GM19023 (cell line): ENCODE measurements around the gene MBP.
A peak's percentile ranks its signal among the peaks of the same experiment; 100 is the strongest.

Source experiments
- ATAC-seq: cut with Tn5 transposase; IDR thresholded peaks from one replicate; pipeline ENCODE4 v1.9.1; 2021; ENCODE audit warnings: mild to moderate bottlenecking, moderate library complexity; ENCODE audit not compliant: unreplicated experiment

The MBP gene

DNA sequence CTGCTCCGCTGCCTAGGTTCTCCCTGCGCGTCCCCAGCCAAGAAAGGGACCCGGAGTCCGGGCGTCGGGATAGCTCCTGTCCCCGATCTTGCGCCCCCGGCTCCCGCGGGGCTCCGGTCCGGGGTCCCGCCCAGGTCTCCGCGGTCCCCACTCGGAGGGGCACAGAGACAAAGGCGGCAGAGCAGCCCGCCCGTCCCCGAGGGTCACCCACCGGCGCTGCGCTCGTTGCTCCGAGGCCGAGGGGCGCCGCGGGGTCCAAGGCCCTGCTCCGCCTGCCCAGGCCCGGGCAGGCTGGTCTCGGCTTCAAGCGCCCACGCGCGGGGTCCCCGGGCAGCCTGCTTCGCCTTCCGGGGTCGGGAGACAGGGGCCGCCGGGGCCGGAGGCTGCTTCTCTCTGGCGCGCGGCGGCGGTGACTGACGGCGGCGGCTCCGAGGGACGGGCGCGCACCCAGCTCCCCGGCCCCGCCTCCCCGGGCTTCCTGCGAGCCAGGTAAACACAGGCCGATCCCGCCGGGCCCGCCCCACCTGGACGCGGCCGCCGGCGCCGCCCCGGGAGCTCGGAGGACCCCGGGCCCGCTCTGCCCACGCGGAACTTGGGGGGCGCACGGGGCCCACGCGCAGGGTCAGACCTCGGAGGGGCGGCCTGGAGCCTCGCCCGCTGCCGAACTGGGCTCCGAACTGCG is at the start of gene MBP:
Gene MBP (minus strand): TSS at position 415 of the 682 bp plus-strand sequence. CDS start 27,522 bp downstream, outside the sequence.
- ATAC-seq: peak; percentile 65

DNA sequence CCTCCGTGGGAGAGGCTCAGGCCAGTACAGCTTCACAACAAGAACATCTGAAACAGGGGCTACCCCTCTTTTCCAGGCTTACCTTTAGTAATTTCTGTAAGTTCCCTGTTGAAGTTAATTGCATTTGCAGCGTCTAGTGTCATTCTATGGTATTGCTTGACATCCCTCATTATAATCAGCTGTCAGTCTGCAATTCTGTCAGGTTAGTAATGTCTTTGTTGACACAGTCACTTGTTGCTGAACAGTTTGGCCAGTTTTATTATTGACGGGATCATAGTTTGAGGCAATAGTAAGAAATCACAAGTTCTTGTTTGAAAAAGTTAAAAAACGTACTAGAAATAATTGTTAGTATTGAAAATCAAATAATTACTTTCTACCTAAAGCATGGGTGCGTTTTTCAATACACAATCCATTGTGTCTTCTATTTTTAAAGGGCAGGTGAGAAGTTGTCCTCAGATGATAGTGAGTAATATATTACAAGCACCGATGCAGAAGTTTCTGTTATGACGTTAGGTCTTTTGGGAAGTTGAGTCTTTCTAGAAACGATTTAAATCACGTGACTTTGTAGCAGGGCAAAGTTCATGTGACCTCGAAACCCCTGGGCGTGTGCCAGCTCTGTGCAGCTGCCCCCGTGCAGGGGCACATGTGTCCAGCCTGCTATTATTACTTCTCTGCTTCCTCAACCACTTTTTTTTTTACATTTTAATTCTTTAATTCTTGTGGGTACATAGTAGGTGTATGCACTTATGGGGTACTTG is 49.5 kb upstream of the MBP start:
- no peak for ATAC-seq

DNA sequence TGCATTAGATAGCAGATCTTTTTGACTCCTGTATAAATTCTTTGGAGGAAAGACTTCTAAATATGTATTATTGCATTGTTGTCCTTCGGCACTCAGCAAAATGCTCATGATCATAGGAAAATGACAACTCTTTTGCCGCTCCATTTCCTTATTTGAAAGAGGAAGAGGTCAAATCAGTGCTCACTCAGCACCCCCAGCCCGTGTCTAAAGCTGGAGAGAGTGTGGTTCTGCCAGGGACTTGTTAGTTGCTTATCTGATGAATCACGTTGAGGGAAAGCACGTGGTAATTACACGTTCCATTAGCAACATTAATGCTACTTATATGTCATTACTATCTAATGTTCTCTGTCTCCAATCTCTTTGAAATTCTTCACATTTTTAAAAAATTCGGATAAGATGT is 46.0 kb upstream of the MBP start:
- no peak for ATAC-seq

DNA sequence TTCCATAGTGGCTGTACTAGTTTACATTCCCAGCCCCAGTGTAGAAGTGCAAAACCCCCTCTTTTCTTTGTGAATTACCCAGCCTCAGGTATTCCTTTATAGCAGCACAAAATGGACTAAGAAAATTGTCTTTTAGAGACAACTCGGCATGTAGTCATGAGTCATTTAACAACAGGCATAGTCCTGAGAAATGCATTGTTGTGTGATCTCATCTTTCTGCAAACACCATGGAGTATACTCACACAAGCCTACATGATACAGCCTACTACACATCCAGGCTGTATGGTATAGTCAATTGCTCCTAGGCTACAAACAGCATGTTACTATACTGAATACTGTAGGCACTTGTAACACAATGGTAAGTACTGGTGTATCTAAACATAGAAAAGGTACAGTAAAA is 44.4 kb upstream of the MBP start:
- ATAC-seq: no peak

DNA sequence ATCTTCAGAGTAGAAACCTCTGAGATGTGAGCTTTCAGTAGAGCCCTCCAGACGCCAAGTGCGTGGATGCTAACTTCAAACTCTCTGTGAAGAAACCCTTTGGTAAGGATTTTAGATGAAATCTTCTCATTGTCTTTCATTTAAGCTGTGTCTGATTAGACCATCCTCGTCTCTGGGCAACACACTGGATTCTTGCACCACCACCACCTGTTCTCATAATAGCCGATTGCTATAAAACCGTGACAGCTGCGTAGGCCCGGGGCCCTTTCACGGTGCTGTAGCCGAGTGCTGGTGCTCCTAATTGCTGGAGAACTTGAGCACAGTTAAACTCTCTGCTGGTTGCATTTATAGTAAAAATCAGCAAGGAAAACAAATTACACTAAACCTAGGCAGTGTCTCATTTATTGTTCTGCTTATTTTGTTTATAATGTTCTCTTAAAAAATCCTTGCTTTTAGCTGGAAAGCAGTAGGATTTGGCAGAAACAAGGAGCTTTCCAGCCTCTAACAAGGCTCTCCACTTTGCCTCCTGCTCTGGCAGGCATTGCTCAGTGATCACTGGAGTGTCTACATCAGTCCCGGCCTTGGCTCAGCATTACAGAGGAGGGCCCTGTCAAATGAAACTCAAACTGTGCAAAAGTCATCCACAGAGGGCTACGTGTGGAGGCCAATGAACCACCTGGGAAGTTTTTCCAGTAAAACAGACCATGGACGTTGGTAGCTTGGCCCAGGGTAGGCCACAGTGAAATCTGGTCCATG is 40.9 kb upstream of the MBP start:
- no peak for ATAC-seq

DNA sequence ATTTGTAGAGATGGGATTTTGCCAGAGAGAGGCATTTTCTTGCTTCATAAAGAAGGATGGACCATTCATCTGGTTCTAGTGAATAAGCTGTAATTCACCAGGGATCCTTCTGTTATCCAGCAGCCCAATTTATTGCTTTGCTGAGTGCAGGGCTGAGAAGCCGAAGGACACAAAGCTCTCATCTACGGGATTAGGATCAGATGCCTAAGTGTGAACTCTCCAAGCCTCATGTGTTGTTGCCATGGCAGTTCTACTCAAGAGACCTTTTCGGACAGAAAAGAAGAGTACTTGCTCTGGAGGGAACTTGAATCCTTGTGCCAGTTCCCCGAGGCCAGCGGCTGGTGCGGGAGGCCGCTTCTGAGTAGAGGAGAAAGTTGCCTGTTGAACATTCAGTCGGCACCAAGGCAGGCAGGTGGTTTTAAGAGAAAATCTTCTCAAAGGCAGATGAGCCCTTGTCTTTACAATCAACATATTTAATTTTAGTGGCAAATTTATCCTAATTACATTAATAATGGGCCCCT is 38.4 kb upstream of the MBP start:
- ATAC-seq: no peak

DNA sequence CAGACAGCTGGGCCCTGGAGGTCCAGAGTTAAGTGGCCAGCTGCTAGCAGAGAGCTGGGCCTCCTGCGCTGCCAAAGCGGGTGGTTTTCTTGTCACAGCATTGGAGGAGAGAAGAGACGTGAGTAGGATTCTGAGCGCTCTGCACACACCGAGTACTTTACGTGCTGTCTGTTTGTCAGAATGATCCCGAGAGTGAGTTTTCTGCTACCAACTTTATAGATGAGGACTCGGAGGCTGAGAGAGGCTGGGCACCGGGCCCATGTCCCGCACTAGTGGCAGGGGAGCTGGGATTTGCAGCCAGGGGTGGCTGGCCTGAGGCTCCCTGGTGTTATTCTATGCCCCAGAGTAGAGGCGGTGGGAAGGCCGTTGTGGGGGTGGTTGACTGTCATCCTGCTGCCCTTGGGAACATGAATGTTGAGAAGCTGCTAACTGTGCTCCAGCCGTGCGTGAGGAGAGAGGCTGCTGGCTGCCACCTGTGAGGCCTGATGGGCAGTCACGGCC is 36.3 kb upstream of the MBP start:
- no peak for ATAC-seq

DNA sequence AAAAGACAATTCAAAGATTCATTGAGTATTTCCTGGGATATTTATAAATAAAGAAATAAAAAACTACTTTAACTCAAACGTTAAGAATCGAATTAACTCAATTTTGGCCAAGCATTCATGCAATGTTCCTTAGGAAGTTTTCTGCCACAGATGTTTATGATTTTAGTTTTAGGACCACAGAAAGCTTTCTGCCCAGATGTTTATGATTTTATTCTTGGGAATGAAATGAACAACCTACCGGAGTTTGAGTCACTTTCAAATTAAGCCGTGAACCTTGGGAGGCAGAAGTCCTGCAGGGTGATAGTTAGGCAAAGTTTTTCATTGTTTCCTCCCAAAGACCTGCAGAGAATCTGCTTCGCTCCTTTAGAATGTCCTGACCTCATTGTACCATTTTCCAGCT is 34.7 kb upstream of the MBP start:
- no peak for ATAC-seq

DNA sequence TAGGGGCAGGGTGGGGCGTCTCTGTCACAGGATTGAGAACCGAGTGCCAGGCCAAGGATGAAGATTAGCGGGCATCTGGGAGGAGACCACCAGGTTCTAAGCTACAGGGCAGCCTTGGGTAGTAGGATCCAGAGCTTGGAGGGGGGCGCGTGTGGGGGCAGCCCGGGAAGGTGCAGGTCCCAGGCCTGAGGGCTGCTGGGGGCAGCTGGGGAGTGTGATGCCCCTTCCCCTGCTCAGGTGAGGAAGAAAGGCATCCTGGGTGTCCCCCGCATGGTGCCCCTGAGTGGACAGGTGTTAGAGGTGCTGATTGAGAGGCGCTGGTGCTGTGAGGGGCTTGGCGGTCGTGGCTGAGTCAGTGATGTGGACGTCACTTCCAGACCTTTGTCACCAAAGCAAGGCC is 33.9 kb upstream of the MBP start:
- no peak for ATAC-seq

DNA sequence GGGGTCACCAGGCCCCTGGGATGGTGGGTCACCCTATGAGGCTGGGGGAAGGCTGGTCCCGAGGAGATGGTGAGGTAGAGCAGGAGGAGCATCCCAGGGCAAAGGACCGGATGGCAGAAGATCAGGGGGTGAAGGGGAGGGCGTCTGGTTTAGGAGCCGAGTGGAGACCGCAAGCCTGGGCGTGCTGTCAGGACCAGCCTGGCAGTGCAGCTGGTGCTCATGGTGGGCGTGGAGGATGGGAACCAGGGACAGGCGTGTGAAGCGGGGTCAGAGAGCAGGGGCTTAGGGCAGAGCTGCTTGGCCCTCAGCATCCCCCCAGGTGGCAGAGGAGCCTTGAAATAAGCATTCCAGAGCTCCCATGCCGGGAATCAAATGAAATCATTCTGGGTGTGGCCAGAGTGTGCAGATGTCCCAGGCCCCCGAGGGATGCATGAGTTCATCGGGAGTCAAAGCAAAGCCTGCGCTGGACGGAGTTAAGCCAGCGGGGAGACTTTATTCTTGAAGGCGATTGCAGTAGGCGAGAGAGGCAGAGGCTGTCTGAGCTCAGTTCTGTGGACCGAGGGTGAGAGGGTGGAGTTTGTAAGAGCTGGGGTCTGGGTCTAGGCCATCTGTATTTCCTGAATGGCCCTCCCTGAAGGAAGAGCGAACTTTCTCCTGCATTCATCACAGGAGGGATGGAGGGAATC is 33.1 kb upstream of the MBP start:
- ATAC-seq: no peak

DNA sequence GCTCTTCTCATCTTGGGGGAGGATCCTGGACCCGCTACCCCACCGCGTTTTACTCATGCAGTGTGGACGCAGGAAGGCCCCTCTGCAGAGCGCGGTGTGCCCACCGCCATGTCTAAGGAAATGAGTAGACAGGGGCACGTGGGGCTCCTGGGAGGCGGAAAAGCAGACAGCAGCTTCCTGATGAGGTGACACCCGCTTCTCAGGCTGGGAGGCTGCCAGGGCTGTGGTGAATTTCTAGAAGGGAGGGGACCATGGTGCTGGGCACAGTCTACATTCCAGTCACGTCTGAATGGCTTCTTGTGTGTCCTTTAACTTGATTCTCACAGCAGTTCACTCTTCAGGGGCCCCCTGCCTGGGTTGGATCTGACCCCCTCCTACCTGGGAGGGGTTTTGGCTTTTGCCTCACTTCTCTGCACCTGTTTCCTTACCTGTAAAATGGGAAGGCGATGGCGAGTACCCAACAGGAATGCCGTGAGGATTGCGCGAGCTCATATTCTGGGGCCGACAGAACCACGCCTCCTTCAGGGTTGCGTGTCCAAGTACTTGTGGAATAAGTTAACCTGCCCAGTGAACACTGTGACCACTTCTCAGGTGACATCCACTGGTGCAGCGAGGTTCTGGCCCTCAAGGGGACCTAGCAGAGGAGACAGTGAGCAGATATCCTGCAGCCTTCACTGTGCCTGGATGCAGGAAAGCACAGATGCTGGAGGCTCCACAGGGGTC is 32.3 kb upstream of the MBP start:
- ATAC-seq: no peak

DNA sequence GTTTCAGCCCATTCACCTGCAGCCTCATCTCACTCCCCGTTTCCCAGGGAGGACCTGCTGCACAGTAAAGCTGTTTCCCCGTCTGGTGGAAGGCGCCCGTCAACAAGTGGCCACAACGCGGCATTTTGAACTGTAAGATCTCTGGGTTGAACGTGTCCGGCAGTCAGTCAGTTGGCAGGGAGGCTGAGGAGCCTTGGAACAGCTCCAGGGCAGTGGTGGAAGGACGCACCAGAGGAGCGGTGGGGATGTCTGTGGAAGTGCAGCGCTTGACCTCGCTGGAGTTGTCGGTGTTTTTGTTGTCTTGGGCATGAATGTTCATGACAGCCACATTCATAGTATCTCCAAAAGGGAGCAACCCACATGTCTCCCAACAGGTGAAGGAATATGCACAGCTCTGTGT is 31.4 kb upstream of the MBP start:
- no peak for ATAC-seq

DNA sequence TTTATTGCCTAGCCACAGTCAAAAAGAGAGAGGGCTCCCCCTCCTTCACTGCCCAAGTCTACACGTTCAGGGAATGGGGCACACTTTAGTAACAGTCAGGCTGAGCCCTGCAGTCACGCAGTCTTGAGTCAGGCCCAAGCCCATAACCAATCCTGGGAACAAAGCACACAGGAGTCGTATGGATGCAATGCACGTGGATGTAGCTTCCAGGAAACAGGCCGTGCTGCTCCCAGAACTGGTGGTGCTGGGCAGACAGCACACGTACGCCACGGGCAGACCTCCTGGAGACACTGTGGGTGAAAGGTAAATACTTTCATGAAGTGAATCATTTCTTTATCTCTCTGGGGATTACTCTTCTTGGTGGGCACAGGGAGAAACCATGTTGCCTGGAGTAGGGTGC is 30.0 kb upstream of the MBP start:
- ATAC-seq: no peak

DNA sequence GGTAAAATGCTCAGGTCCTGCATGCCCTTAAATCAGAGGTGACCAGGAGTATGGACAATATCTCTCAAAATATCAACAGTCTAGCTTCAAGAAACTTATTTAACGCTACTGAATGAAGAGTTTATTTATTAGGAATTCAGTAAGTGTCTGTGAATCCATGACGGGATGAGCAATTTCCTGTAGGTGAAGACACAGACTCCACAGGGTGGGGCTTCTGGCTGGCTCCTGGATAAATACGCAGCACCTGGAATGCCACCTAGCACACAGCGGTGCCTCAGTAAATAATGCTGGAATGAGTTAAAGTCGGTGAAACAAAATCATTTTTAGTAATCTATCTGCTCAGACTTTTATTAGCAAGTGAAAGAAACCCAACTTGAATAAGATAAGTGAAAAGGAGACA is 29.4 kb upstream of the MBP start:
- ATAC-seq: no peak

DNA sequence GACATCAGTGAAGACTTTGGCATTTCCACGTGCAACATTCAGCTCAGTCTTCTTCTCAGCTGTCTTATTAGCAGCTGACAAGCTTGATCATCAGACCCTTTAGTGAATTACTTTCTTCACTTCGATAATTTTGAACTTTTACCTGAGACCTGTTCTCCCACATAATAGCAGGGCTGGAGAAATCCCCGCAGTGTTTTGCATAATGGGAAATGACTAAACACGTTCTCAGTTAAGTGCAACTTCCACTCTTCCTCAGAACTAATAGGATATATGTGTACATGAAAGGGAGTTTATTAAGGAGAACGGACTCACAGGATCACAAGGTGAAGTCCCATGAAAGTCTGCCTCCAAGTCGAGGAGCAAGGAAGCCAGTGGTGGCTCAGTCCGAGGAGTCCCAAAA is 28.8 kb upstream of the MBP start:
- ATAC-seq: no peak

DNA sequence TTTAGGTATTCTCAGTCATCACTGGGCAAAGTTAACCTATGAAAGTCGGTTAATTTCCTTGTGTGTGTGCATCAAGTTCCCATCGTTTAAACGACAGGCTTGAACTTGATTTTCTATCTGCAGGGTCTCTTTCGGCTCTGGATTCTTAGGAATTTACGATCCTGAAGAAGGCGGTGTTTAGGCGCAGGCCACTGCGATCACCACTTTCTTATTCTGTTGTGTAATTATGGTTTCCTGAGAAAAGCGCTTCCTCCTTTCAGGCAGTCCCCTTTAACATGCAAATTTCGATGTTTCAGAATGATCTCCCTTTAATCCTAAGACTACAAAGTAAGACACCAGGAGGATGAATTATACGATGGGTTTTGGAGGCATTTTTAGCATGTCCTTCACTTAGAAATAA is 27.9 kb upstream of the MBP start:
- no peak for ATAC-seq

DNA sequence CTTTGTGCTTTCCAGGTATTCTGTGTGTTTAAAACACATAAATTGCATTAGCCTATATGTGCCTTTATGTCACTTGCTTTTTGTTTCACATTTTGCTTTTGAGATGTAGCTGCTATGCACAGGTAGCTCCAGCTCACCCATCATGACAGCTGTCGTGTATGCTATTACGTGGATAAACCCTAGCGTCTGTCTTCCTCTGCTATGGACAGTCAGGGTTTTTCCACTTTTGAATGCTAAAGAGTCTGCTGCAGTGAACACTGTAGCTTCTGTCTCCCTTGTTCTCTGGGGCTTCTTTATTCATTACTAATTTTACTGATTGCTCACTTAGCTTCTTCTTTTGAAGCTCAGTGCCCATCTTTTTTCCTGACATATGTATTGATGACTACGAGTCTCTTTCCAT is 24.7 kb upstream of the MBP start:
- ATAC-seq: peak; percentile 89

DNA sequence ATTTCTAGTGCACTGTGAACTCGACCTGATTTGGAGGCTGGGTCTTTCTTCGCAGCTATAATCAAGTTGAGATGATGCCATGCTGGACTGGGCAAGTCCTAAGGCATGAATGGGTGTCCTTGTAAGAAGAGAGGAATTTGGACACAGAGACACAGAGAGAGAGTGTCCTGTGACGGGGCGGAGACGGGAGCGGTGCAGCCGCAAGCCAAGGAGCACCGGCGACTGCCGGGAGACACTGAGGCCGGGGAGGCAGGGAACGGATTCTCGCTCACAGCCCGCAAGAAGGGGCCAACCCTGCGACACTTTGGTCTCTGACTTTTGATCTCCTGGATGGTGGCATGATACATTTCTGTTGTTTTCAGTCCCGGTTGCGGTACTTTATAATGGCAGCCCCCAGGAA is 22.4 kb upstream of the MBP start:
- no peak for ATAC-seq

DNA sequence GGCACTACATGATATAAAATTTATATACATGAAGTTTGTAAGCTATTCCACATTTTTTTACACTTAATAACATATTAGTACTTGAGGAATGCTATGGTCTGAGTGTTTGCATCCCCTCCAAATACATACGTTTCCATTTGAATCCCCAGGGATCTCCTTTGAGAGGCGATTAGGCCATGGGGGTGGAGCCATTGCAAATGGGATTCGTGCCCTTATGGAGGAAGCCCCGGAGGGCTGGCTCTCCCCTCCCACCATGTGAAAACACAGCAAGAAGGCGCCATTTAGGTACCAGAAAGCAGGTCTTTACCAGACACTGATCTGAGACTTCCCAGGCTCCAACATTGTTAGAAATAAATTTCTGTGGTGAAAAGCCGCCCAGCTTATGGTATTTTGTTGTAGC is 20.8 kb upstream of the MBP start:
- ATAC-seq: no peak

DNA sequence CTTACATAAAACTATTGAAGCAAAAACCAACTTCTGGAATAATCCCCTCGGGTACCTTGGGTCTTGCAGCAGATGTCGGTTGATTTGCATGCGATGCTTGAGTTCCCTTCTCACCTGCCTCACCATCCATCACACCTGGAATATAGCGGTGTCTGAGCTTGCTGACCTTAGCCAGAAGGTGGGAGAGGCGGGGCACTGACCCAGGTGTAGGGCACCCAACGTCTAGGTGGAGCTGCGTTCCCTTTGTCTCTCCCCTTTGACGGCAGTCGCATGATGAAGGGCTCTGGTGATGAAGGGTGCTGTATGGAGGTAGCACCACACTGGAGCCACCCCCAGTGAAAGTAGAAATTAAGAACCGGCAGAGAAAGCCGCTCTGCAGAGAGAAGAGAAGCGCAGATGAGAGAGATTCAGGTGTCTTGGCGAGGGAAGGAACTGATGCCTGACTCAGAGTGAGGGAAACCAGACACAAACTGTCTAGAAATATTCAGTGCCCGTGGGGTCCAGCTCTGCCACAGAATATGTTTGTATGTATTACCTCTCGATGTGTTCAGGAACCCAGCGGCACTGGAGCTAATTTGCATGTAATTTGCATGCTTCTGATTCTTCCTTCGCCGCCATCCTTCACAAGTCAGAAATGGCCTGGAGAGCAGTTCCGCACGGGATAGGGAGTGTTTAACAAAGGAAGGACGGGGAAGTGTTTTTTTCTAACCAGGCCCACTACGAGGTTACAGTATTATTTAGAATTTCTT is 19.4 kb upstream of the MBP start:
- ATAC-seq: no peak
